Measurements from ENCODE around the gene TNIK. TPM values are rescaled to one million over a fixed set of nuclear protein-coding genes. Genes with fewer than 3 reads are reported as not detected.

TNIK gene
- total and polyA plus RNA-seq, 10 of the 15 experiments (the other 5 are each of a cell fraction or from before 2014, with no cell fraction given) = 13.9 to 74.3 (median 48.2) TPM

DNA sequence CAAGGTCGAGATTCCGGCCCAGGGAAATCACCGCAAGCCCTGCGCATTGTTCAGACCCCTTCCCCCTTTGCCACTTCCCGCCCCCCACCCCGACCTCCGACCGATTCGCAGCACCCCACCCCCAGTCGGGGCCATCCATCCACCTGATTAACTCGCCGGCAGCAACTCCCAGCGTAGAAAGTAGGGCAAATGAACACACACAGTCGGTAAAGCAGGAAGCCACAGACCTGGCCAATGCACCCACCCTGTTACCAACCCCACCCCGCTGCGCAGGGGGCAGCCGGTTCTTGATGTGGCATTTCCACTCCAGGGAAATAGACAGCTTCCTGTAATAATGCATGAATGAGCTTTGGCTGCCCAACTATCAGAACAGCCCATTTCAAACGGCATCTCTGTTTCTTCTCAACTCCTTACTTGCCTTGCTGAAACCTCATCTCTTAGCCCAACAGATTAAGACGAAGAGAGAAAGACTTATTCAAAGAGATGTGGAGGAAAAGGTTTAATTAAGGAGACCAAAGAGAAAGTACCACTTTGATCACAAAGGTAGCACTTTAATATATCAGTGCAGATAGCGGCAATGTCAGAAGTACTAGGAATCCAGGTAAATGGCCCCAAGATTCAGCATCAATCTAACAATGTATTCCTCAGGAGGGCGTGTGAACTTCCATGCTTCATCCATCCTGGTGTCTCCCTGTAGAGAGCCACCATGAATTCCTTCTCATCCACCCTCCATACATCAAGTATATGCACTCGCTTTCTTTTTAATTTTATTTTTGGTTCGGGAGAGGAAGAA, 1.9 kb downstream of the TNIK start:
- Histone ChIP-seq H3K36me3 (ENCODE audit: control insufficient read depth in 2 of 2, insufficient read depth in 2 of 2, low read length in 1 of 2) (0 out of 4 replicates have a peak, but pooled peaks cover 0 to 3% of the 10 kb centered on the region in 2 experiments), H2AFZ (ENCODE audit: control insufficient read depth, low read depth, low read length) (no peak overlapping the region), H3K4me1 (ENCODE audit: control insufficient read depth, insufficient read depth, low read length) (peaks cover 15% of the 10 kb centered on the region), H3K9ac (ENCODE audit: control insufficient read depth, insufficient read depth, low read length) (peak overlapping the region; percentile 84), H4K20me1 (ENCODE audit: control insufficient read depth, insufficient read depth) (peaks cover 2% of the 10 kb centered on the region), H3K79me2 (ENCODE audit: control insufficient read depth, insufficient read depth, low read length) (peaks cover 99% of the 10 kb centered on the region), H3K4me3 (peak overlapping the region; percentile 98), H3K27me3 (replicated peaks in 1 of 2; ENCODE audit: control insufficient read depth in 2 of 2, insufficient read depth in 2 of 2, low read length in 1 of 2) (no peaks in the 10 kb centered on the region), H3K4me2 (ENCODE audit: control insufficient read depth, insufficient read depth) (peak overlapping the region; percentile 80), H3K27ac (ENCODE audit: control insufficient read depth, insufficient read depth) (peak overlapping the region; percentile 80), H3K9me3 (replicated peaks; ENCODE audit: control insufficient read depth, insufficient read depth, low read length) (no peaks in the 10 kb centered on the region; the same call in 2 of the 3 replicates)
- BruUV-seq (replicated peaks) = TSS peak; percentile 59
- TF ChIP-seq MTA3 (IDR thresholded peaks at IDR 0.05; ENCODE audit: borderline replicate concordance, low read length) (no peak), YY1 (IDR thresholded peaks at IDR 0.05; ENCODE audit: low read depth, low read length) (no peak), CREM (IDR thresholded peaks at IDR 0.05; ENCODE audit: low read depth) (no peak), CBFB (IDR thresholded peaks at IDR 0.05; ENCODE audit: low read depth) (no peak), TARDBP (IDR thresholded peaks at IDR 0.05; ENCODE audit: borderline replicate concordance) (no peak), SUZ12 (IDR thresholded peaks at IDR 0.05; ENCODE audit: unreplicated experiment) (no peak), MYB (IDR thresholded peaks at IDR 0.05; ENCODE audit: borderline replicate concordance, low read depth, low read length) (no peak), CREB1 (IDR thresholded peaks at IDR 0.05; ENCODE audit: low read depth) (0 out of 2 replicates have a peak, but pooled peaks have one; percentile 9), SUPT20H (IDR thresholded peaks at IDR 0.05; ENCODE audit: borderline replicate concordance, control insufficient read depth, low read depth, low read length) (no peak), TCF3 (IDR thresholded peaks at IDR 0.05; ENCODE audit: borderline replicate concordance, insufficient read depth, low read depth, low read length) (no peak), POLR2A (IDR thresholded peaks at IDR 0.05; ENCODE audit: low read depth, low read length) (0 out of 2 replicates have a peak, but pooled peaks have one; percentile 18)
- TF ChIP-seq, protein P1, sequence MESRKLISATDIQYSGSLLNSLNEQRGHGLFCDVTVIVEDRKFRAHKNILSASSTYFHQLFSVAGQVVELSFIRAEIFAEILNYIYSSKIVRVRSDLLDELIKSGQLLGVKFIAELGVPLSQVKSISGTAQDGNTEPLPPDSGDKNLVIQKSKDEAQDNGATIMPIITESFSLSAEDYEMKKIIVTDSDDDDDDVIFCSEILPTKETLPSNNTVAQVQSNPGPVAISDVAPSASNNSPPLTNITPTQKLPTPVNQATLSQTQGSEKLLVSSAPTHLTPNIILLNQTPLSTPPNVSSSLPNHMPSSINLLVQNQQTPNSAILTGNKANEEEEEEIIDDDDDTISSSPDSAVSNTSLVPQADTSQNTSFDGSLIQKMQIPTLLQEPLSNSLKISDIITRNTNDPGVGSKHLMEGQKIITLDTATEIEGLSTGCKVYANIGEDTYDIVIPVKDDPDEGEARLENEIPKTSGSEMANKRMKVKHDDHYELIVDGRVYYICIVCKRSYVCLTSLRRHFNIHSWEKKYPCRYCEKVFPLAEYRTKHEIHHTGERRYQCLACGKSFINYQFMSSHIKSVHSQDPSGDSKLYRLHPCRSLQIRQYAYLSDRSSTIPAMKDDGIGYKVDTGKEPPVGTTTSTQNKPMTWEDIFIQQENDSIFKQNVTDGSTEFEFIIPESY (IDR thresholded peaks at IDR 0.05) = no peak
- TF ChIP-seq, protein P2, sequence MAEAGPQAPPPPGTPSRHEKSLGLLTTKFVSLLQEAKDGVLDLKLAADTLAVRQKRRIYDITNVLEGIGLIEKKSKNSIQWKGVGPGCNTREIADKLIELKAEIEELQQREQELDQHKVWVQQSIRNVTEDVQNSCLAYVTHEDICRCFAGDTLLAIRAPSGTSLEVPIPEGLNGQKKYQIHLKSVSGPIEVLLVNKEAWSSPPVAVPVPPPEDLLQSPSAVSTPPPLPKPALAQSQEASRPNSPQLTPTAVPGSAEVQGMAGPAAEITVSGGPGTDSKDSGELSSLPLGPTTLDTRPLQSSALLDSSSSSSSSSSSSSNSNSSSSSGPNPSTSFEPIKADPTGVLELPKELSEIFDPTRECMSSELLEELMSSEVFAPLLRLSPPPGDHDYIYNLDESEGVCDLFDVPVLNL (IDR thresholded peaks at IDR 0.05; ENCODE audit: low read depth, low read length) = no peak
- TF ChIP-seq, protein P3, sequence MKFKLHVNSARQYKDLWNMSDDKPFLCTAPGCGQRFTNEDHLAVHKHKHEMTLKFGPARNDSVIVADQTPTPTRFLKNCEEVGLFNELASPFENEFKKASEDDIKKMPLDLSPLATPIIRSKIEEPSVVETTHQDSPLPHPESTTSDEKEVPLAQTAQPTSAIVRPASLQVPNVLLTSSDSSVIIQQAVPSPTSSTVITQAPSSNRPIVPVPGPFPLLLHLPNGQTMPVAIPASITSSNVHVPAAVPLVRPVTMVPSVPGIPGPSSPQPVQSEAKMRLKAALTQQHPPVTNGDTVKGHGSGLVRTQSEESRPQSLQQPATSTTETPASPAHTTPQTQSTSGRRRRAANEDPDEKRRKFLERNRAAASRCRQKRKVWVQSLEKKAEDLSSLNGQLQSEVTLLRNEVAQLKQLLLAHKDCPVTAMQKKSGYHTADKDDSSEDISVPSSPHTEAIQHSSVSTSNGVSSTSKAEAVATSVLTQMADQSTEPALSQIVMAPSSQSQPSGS (IDR thresholded peaks at IDR 0.05; ENCODE audit: low read length) = no peak
- TF ChIP-seq, protein P4, sequence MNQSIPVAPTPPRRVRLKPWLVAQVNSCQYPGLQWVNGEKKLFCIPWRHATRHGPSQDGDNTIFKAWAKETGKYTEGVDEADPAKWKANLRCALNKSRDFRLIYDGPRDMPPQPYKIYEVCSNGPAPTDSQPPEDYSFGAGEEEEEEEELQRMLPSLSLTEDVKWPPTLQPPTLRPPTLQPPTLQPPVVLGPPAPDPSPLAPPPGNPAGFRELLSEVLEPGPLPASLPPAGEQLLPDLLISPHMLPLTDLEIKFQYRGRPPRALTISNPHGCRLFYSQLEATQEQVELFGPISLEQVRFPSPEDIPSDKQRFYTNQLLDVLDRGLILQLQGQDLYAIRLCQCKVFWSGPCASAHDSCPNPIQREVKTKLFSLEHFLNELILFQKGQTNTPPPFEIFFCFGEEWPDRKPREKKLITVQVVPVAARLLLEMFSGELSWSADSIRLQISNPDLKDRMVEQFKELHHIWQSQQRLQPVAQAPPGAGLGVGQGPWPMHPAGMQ (IDR thresholded peaks at IDR 0.05; ENCODE audit: borderline replicate concordance) = no peak
- TF ChIP-seq, protein P5, sequence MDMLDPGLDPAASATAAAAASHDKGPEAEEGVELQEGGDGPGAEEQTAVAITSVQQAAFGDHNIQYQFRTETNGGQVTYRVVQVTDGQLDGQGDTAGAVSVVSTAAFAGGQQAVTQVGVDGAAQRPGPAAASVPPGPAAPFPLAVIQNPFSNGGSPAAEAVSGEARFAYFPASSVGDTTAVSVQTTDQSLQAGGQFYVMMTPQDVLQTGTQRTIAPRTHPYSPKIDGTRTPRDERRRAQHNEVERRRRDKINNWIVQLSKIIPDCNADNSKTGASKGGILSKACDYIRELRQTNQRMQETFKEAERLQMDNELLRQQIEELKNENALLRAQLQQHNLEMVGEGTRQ (IDR thresholded peaks at IDR 0.05; ENCODE audit: borderline replicate concordance, low read depth, low read length) = no peak
- ChIA-PET SMC1A (ENCODE audit: uncharacterized antibody, unreplicated experiment) (interaction anchor here (1.2 to 4.8 kb wide), 5 partner anchors 12 to 292 kb away, joined by 4 to 26 read pairs (median 4); no protein-coding TSS in a partner anchor), POLR2A (interaction anchor here (1.1 kb wide), 1 partner anchor 207 kb away, joined by 3 read pairs; no protein-coding TSS in a partner anchor), RAD21 (ENCODE audit: unreplicated experiment) (interaction anchor here (1.0 to 1.1 kb wide), 2 partner anchors 111 to 172 kb away, joined by 3 read pairs; no protein-coding TSS in a partner anchor), CTCF (interaction anchor here (0.6 to 1.6 kb wide), 2 partner anchors 44 to 272 kb away, joined by 3 read pairs; no protein-coding TSS in a partner anchor)
- in situ Hi-C loops (cut with MboI) = loop anchor here (5.0 kb wide), 1 partner anchor 271 kb away; no protein-coding TSS in a partner anchor
- DNase-seq (ENCODE audit: low read depth, low spot score) = no peak
- FAIRE-seq = no peak
- intact Hi-C loops (cut with micrococcal nuclease; ENCODE audit: unreplicated experiment) = no loop called here
- ATAC-seq = no peak
- WGBS (ENCODE audit: insufficient coverage, insufficient replicate concordance, low lambda C conversion rate, missing lambda C conversion rate) = 5% methylated on average over 17 of the region's 23 CpGs

Data from GM12878 (cell line).